KOPT-K1 (cell line): Measurements from ENCODE around the gene ADAR.

Source experiments
- H3K27ac ChIP-seq: fragments of 200-600 bp; sonication (generic); 2 replicates; pipeline ENCODE4 v1.5.1; 2016; ENCODE audit warnings: antibody characterized with exemption, mild to moderate bottlenecking, low read depth, low read length; ENCODE audit not compliant: poor library complexity, severe bottlenecking
- H3K36me3 ChIP-seq: fragments of 200-600 bp; sonication (generic); 2 replicates; pipeline ENCODE4 v1.5.1; 2017; ENCODE audit warnings: antibody characterized with exemption, mild to moderate bottlenecking, low read length, moderate library complexity; ENCODE audit not compliant: insufficient read depth
- H3K9me3 ChIP-seq: fragments of 200-600 bp; sonication (generic); 2 replicates; pipeline ENCODE4 v1.5.1; 2017; ENCODE audit warnings: antibody characterized with exemption, low read length, mild to moderate bottlenecking; ENCODE audit not compliant: insufficient read depth, poor library complexity, severe bottlenecking

ADAR gene

GRCh38 chr1:154608397-154609270 is 648 bp upstream of the ADAR start:
- H3K36me3 ChIP-seq: peaks cover 25% of the 10 kb centered on the region
- H3K9me3 ChIP-seq: no peaks in the 10 kb centered on the region
- peak overlapping the region; percentile 92 for H3K27ac ChIP-seq

- peaks cover 39% of the 10 kb centered on the region for H3K36me3 ChIP-seq
Measured at GRCh38 chr1:154607106-154607608, 829 bp downstream of the ADAR start.

GRCh38 chr1:154605534-154605933 is 2.5 kb downstream of the ADAR start:
- no peak overlapping the region for H3K27ac ChIP-seq
- H3K36me3 ChIP-seq: peaks cover 56% of the 10 kb centered on the region
- H3K9me3 ChIP-seq: no peaks in the 10 kb centered on the region

More at GRCh38 chr1:154607106-154607608, 829 bp downstream of the ADAR start:
- Histone ChIP-seq H3K27ac (peak overlapping the region; percentile 92), H3K9me3 (no peaks in the 10 kb centered on the region)

- H3K36me3 ChIP-seq: peaks cover 77% of the 10 kb centered on the region
- no peaks in the 10 kb centered on the region for H3K9me3 ChIP-seq
- no peak overlapping the region for H3K27ac ChIP-seq
Measured at GRCh38 chr1:154603317-154603716, 4.7 kb downstream of the ADAR start.

GRCh38 chr1:154599658-154600057 is 8.3 kb downstream of the ADAR start:
- no peaks in the 10 kb centered on the region for H3K9me3 ChIP-seq
- H3K36me3 ChIP-seq: peaks cover 98% of the 10 kb centered on the region
- no peak overlapping the region for H3K27ac ChIP-seq

- peaks cover 98% of the 10 kb centered on the region for H3K36me3 ChIP-seq
- H3K27ac ChIP-seq: no peak overlapping the region
- no peaks in the 10 kb centered on the region for H3K9me3 ChIP-seq
Measured at GRCh38 chr1:154598871-154599635, 8.9 kb downstream of the ADAR start.

GRCh38 chr1:154595621-154596020 is 12.4 kb downstream of the ADAR start:
- H3K36me3 ChIP-seq: peaks cover 98% of the 10 kb centered on the region
- H3K9me3 ChIP-seq: no peaks in the 10 kb centered on the region
- H3K27ac ChIP-seq: no peak overlapping the region

GRCh38 chr1:154594811-154595210 is 13.2 kb downstream of the ADAR start:
- peaks cover 99% of the 10 kb centered on the region for H3K36me3 ChIP-seq
- no peak overlapping the region for H3K27ac ChIP-seq
- H3K9me3 ChIP-seq: no peaks in the 10 kb centered on the region

GRCh38 chr1:154593390-154593789 is 14.6 kb downstream of the ADAR start:
- peaks cover 99% of the 10 kb centered on the region for H3K36me3 ChIP-seq

GRCh38 chr1:154591206-154591605 is 16.8 kb downstream of the ADAR start:
- Histone ChIP-seq H3K27ac (no peak overlapping the region), H3K36me3 (peaks cover 99% of the 10 kb centered on the region)

More at GRCh38 chr1:154593390-154593789, 14.6 kb downstream of the ADAR start:
- H3K27ac ChIP-seq: no peak overlapping the region
- H3K9me3 ChIP-seq: no peaks in the 10 kb centered on the region

GRCh38 chr1:154590756-154591155 is 17.2 kb downstream of the ADAR start:
- Histone ChIP-seq H3K36me3 (peaks cover 99% of the 10 kb centered on the region), H3K27ac (no peak overlapping the region), H3K9me3 (no peaks in the 10 kb centered on the region)

More at GRCh38 chr1:154591206-154591605, 16.8 kb downstream of the ADAR start:
- no peaks in the 10 kb centered on the region for H3K9me3 ChIP-seq

GRCh38 chr1:154589780-154590179 is 18.2 kb downstream of the ADAR start:
- Histone ChIP-seq H3K36me3 (peaks cover 100% of the 10 kb centered on the region), H3K27ac (no peak overlapping the region), H3K9me3 (no peaks in the 10 kb centered on the region)

- Histone ChIP-seq H3K36me3 (peaks cover 100% of the 10 kb centered on the region), H3K27ac (no peak overlapping the region), H3K9me3 (no peaks in the 10 kb centered on the region)
Measured at GRCh38 chr1:154586641-154587040, 21.3 kb downstream of the ADAR start.

GRCh38 chr1:154586231-154586630 is 21.8 kb downstream of the ADAR start:
- H3K27ac ChIP-seq: no peak overlapping the region
- H3K36me3 ChIP-seq: peaks cover 100% of the 10 kb centered on the region
- no peaks in the 10 kb centered on the region for H3K9me3 ChIP-seq

- no peak overlapping the region for H3K27ac ChIP-seq
- H3K36me3 ChIP-seq: peaks cover 100% of the 10 kb centered on the region
- H3K9me3 ChIP-seq: no peaks in the 10 kb centered on the region
Measured at GRCh38 chr1:154584267-154584994, 23.6 kb downstream of the ADAR start.
